ENCODE results near the gene ACTN1.

ACTN1 gene

DNA sequence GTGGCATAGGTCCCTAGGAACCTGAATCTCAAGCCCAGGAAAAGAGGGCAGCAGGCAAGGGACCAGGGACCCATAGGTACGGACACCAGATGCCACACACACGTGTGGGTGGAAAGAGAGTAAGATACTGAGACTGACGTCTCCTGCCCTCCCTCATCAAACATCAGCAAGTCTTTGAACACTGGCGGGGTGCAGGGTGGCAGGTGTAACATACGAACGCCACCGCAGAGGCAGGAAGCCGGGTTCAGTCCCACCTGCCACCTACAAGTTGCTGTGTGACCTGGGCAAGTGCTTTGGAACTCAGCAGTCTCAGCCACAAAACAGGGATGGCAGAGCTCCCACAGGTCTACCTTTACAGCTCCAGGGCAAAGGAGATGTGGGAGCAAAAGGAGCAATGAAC, 11.1 kb downstream of the ACTN1 start:
- no peak for DNase-seq

- no peak for DNase-seq
Observed at GRCh38 chr14:68967459-68967940, 11.6 kb downstream of the ACTN1 start.

GRCh38 chr14:68966872-68967301, 12.2 kb downstream of the ACTN1 start:
- no peak for DNase-seq

- DNase-seq, result no peak
Observed at GRCh38 chr14:68965261-68965761, 13.8 kb downstream of the ACTN1 start.

DNA sequence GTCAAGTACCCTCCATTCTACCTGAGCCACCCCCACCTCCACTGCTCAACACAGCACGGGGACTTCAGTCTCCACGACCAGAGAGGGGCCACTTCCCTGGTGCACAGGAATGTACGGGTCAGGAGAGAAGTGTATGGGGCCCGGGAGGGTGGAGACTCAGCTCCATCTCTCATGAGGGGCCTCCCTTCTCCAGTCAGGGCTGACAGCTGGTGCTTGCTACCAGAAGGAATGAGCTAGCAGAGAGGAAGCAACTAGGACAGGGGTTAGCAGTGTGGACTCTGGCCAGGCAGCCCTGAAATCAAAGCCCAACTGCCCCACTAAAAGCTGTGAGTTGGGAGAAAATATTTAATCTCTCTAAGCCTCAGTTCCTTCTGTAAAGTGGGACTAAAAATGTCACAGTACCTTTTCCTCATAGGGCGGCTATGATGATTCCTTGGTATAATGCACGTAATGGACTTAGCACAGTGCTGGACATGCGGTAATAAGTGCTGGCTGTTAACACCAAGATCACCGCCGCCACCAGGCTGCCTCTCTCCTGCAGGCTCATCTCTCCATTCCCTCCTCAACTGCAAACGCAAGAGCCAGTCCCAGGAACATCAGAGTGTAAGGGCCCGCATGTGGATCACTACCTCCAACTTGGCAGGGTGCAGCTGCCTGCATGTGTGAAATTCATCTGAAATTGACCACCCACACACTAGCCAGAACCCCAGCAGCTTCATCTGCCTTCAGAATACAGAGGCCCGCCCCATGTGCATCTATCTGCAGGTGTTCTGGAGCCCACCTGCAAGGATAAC, 14.6 kb downstream of the ACTN1 start:
- DNase-seq, result no peak

- no peak for DNase-seq
Observed at GRCh38 chr14:68962681-68963080, 16.4 kb downstream of the ACTN1 start.

DNA sequence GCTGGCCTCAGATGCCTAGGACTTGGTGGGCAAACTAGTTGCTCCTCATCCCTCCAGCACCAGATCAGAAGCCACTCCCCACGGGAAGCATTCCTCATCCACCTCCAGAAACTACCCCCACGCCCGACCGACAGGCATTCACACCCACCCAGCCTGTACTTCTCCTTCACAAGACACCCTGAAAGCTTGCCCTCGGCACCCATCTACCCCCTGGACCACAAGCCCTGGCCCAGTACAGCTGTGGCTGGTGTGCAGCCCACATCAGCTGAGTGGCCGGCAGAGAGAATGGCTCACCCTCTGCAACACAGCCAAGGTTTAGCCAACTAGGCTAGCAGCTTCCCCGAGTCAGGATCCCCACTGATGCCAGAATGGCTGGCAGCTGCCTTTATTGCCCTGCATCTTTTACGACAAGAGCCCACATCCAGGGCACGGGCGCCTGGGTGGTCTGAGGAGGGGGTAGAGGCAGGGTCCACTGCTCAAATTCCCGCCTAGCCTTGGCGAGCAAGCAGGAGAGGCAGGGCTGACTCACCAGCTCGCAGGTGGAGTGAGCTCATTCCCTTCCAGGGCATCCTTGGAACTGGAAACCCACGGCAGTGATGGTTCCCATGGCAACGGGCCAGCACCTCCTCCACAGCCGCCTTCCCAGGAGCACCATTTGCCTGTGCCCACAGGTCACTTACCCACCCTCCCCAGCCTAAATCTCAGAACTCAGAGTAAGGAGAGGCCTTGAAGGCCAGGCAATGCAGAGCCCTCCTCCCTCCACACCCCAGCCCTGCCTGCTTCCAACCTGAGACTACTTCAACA, 17.1 kb downstream of the ACTN1 start:
- DNase-seq, result peak; percentile 28 to 53

GRCh38 chr14:68961361-68961760, 17.7 kb downstream of the ACTN1 start:
- no peak for DNase-seq

DNA sequence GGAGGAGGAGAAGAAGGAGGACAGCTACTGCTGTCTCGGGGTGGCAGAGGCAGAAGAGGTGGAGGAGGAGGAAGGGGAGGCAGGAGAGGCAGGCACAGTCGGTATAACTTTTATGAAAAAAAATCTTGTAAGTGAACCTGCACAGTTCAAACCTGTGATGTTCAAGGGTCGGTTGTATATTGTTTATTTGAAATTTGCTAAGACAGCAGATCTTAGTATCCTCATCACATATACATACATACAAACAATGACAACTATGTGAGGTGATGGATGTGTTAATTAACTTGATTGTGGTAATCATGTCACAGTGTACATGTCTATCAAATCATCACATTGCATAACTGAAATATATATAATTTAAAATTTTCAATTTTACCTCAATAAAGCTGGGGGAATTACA, 19.0 kb downstream of the ACTN1 start:
- no peak for DNase-seq

- no peak for DNase-seq
Observed at GRCh38 chr14:68959035-68959434, 20.1 kb downstream of the ACTN1 start.

DNA sequence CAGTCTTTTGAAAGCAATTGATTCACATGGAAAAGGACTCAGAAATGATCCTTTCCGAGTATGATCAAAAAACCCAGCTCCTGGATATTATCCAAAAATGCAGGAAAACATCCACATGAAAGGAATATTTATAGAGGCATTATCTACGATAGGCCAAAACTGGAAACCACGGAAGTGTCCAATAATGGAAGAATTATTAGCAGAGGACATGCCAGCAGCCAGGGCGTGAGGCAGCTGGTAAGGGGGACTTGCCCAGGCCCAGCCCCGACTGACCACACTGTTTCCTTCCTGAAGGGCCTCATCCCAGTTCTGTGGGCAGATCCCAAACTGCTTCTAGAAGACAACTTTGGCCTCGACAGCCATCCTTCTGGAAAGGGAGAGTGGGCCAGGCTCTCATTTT, 20.5 kb downstream of the ACTN1 start:
- DNase-seq, result peak; percentile 20 to 32

DNA sequence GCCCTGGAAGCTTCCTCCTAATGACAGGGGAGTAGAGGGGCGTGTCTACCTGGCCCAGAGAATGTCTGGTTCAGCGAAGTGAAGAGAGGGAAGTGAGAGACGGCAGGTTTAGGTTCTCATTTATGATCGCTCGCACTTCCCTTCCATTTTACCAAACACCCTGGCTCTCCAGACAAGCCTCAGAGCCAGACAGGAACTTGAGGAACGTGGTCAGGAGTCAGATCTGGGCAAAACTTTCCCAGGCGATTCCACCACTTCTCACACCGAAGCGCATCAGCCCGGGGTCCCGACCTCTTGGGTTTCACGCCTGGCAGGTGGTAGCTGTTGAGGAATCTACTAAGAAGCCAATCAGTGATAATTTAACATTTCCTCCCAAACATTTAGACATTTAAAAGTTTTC, 21.3 kb downstream of the ACTN1 start:
- DNase-seq, result peak; percentile 23 to 45

- DNase-seq, result no peak
Observed at GRCh38 chr14:68956724-68957123, 22.4 kb downstream of the ACTN1 start.

DNA sequence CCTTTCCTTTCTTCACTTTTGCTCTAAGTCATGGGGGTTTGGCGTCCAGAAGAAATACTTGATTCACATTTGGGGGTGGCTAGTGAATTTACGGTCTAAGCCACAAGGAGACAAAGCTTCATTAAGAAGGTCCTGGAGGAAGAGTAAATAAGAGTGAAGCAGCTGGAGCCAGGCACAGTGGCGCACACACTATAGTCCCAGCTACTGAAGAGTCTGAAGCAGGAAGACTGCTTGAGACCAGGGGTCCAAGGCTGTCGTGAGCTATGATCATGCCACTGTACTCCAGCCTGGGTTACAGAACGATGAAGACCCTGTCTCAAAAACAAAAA, 23.3 kb downstream of the ACTN1 start:
- DNase-seq, result no peak

- no peak for DNase-seq
Observed at GRCh38 chr14:68955164-68955850, 23.8 kb downstream of the ACTN1 start.

GRCh38 chr14:68953196-68953555, 25.9 kb downstream of the ACTN1 start:
- DNase-seq, result no peak

DNA sequence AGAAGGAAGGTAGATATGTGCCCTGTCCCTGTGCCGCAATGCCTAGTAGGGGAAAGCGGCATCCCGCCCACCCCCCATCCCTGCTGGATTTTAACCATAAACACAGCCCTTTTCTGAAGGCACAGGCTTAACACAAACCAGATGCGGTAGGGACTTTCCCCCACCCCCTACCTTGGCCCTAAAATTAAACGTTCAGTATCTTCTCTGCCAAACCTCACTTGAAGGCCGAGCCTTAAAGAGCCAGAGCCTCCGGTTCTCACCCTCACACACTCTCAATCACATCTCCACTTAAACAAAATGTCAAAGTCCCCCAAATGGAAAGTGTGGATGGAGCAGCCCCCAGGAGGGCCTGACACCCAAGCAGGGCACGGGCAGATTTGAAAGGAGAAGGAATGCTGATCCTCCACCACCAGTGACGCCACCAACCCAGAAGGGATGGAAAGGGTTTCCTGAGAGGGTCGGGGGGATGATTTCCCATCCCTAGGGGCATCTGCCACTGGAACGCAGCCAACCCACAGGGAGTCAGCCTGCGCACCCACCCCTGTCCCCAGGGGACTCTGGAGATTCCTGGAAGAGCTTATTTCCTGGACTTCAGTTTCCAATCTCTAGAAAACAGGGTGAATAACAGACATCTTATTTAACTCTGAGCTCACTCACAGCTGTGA, 26.4 kb downstream of the ACTN1 start:
- no peak for DNase-seq

GRCh38 chr14:68951800-68952530, 27.1 kb downstream of the ACTN1 start:
- no peak for DNase-seq

- DNase-seq, result peak; percentile 92 to 98
Observed at GRCh38 chr14:68951035-68951797, 27.9 kb downstream of the ACTN1 start.

DNA sequence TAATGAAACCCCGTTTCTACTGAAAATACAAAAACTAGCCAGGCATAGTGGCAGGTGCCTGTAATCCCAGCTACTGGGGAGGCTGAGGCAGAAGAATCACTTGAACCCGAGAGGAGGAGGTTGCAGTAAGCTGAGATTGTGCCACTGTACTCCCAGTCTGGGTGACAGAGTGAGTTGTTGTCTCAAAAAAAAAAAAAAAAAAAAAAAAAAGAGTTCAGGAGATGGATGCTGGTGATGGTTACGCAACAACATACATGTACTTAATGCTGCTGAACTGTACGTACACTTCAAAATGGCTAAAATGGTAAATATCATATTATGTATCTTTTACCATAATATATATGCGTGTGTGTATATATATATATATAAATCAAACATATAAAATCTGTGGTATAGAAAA, 29.0 kb downstream of the ACTN1 start:
- DNase-seq, result peak; percentile 38 to 57

DNA sequence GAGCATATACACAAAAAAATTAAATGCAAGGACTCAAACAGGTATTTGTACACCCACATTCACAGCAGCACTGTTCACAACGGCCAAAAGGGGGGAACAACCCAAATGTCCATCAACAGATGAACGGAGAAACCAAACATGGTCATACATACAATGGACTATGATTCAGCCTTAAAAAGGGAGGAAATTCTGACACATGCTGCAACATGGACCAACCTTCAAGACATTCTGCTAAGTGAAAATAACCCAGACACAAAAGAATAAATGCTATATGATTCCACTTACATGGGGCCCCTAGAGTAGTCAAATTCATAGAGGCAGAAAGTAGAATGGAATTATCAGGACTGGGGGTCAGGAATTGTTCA, 29.5 kb downstream of the ACTN1 start:
- DNase-seq, result no peak
